Tibial nerve (tissue), 3 donors: ENCODE data around the gene OFD1.

Experiments
- EP300 ChIP-seq, 2 donors: sonication (generic); formaldehyde crosslinking; IDR thresholded peaks; one replicate each; pipeline ENCODE4 v1.6.1; 2017; ENCODE audit warnings: antibody characterized with exemption in 2 of 2, mild to moderate bottlenecking in 1 of 2
- POLR2A ChIP-seq, 2 donors: fragments of 450-650 bp; IDR thresholded peaks; one replicate each; pipeline ENCODE4 v1.6.1; 2017; ENCODE audit warnings: antibody characterized with exemption in 2 of 2, mild to moderate bottlenecking in 2 of 2, moderate library complexity in 2 of 2

- TF ChIP-seq POLR2A (IDR thresholded peaks at IDR 0.05): peak in 1 of 2 donors; percentile 34
- TF ChIP-seq EP300 (IDR thresholded peaks at IDR 0.05): peak in 1 of 2 donors; percentile 71
Observed at GRCh38 chrX:13816643-13817627, 82.4 kb downstream of the OFD1 start, which contains the start of gene GPM6B.
